ENCODE data around the gene NCOR2.
A peak's percentile ranks its signal among the peaks of the same experiment; 100 is the strongest.

NCOR2 gene

DNA sequence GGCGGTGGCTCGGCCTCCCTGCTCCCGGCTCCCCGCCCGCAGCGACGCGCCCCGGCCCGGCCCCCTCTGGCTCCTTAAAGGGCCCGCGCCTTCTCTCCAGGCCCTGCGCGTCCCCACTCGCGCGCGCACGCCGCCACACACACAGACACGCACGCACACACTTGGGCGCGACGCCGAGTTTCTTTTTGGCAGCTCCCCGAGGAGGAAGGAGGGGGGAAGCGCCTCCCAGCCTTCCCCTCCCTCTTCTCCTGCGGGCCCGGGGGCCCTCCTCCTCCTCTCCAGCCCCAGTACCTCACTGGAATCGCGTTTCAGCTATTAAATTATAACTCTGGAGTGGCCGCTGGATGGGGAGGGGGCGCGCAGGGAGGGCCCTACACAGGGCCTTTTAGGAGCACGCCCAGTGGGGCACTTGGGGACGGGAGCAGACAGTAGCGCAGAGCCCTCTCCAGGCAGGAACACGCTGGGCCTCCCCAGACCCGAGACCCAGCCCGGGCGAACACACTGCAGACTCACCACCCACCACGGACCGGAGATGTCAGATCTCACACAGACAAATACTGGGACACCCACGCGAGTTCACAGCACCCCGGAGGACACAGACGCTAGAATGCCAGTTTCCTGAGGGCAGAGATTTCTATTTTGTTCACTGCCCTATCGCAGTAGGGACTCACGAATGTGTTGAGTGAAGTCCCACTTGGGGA lies 411 bp upstream of the NCOR2 start:
- TF ChIP-seq JUND (IDR thresholded peaks at IDR 0.05; ENCODE audit: low read depth) = no peak
- peak; percentile 96 to 97 for DNase-seq (ENCODE audit: low read depth in 1 of 2, low spot score in 1 of 2)
- in situ Hi-C loops (cut with HindIII; ENCODE audit: low pct_unique_long_range_greater_than_20kb, low sequenced_read_pairs) = no loop called here

DNA sequence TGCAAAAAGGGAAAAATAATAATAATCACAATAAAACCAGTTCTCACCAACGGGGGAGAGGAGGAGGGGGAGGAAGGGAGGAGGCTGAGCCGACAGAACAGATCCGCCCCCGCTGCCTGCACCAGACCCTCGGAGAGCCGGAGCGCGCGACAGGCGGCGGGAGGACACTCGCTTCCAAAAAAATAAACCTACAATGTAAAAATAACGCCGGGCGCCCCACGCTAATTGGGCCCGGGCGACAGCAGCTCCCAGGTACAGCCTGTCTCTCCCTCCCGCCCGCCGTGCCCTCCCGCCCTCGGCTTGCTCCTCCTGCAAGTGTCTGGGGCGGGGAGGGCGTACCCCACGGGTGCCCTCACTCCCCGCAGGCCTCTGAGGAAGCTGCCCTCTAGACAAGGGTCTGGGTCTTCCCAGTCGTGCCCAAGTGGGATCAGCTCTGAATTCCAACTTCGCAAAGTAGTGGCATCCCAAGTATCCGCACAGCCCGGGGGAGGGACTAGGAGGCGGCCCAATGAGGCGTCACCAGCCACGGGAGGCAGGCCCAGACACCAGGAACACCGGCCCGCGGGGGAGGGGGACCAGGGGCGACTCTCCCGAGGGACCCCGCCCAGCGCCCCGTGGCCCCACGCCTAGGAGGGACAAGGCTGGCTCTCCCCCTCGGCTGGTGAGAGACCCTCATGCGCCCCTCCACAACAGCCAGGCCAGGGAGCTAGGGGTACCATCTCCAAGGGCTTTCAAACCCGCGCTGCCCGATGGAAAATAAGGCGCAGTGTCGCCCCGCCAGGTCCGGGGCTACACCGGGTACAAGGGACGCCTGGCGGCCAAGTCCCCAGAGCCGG lies 1.0 kb downstream of the NCOR2 start:
- DNase-seq (ENCODE audit: low read depth in 1 of 2, low spot score in 1 of 2) = peak; percentile 84 to 98
- no peak for TF ChIP-seq JUND (IDR thresholded peaks at IDR 0.05; ENCODE audit: low read depth)
- in situ Hi-C loops (cut with HindIII; ENCODE audit: low pct_unique_long_range_greater_than_20kb, low sequenced_read_pairs) = no loop called here

DNA sequence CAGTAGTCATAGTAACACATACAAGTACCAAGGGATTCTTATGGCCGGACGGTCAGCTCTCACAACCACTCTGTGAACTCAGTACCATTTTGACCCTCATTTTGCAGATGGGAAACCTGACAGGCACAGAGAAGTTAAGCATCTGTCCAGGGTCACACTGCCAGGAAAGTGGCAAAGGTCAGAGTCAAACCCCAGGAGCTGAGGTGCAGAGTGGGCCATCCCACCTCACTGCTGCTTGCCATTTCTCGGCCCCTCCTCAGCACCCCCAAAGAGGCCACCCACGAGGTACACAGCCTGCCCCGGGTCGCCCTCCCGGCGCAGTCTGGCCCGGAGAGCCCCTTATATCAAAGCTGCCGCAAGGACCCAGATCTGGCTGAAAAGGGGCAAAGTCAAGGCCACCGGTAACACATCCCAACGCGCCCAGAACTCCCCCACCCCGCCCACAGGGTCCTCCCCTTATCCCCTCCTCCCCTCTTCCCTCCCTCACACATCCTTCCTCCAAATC lies 1.7 kb downstream of the NCOR2 start:
- in situ Hi-C loops (cut with HindIII; ENCODE audit: low pct_unique_long_range_greater_than_20kb, low sequenced_read_pairs) = no loop called here
- TF ChIP-seq JUND (IDR thresholded peaks at IDR 0.05; ENCODE audit: low read depth) = no peak
- DNase-seq (ENCODE audit: low read depth in 1 of 2, low spot score in 1 of 2) = no peak

DNA sequence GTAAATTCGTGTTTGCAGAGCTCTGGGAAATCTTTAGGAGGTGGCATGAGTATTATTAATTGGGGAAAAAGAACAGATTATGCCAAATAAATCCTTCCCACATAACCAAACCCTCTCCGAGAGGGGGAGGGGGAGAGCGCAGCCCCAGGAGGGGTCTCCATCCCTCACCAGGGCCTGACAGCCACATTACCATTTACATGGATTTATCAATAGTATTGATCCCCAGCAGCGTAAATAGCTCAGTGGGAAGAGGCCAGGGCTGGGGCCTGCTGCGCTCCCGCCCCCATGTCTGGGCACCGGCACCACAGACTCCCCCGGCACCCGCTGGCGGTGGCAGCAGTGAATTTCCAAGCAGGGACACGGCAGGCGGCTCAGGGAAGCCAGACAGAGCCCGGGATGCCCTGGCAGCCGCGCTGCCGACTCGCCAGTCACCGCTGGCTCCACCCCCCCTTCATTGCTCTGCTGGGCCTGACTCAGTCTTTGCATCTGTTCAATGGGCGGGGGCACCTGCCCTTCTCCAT lies 2.4 kb downstream of the NCOR2 start:
- DNase-seq (ENCODE audit: low read depth in 1 of 2, low spot score in 1 of 2) = no peak
- in situ Hi-C loops (cut with HindIII; ENCODE audit: low pct_unique_long_range_greater_than_20kb, low sequenced_read_pairs) = no loop called here
- no peak for TF ChIP-seq JUND (IDR thresholded peaks at IDR 0.05; ENCODE audit: low read depth)

DNA sequence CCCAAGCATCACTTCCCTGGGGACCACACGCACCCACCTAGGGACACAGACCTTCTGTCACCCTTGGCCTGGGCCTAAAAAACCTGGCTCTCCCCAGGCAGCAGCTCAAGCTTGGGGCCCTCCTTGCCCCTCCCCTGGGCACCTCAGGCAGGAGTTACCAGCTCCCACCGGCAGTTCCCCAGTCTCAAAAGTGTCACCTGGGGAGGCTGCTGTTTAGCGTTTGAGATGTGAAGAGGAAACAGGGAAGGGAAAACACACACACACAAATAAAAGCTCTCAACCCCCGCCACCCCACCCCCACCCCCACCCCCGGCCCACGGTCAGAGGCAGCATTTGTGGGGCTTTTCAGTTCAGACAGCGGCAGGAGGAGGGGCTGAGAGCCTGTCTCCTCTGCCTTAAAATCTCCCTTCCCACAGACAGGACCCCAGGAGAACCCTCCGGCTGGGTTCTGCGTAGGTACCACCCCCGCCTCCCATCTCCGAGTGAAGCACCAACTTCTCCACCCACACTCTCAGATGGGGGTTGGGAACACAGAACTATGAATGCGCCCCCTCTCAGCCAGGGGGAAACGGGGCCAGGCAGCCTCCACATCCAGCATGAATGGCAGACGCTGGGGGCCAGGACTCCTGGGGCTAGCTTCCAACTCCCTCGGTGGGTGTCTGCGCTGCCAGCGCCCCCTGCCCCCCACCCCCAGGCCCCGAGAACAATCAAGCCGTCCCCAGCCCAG lies 3.0 kb downstream of the NCOR2 start:
- no peak for DNase-seq (ENCODE audit: low read depth in 1 of 2, low spot score in 1 of 2)
- TF ChIP-seq JUND (IDR thresholded peaks at IDR 0.05; ENCODE audit: low read depth) = no peak
- in situ Hi-C loops (cut with HindIII; ENCODE audit: low pct_unique_long_range_greater_than_20kb, low sequenced_read_pairs) = no loop called here

DNA sequence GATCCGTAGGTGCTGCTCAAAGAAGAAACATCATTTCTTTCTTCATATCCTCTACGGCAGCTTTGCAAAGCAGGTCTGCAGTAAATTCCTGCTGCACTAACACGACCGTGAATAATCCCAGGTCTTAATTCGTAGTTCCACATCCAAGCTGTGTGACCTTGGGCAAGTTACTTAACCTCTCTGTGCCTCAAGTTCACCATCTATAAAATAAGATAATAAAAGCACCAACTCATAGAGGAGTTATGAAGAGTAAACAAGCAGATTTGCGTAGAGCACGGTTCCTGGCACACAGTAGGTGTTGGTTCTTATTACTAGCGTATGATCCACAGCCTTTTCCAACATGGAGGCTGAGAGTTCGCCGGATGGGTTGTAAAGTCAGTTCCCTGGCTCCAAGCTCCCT lies 3.6 kb downstream of the NCOR2 start:
- in situ Hi-C loops (cut with HindIII; ENCODE audit: low pct_unique_long_range_greater_than_20kb, low sequenced_read_pairs) = no loop called here
- no peak for DNase-seq (ENCODE audit: low read depth in 1 of 2, low spot score in 1 of 2)

DNA sequence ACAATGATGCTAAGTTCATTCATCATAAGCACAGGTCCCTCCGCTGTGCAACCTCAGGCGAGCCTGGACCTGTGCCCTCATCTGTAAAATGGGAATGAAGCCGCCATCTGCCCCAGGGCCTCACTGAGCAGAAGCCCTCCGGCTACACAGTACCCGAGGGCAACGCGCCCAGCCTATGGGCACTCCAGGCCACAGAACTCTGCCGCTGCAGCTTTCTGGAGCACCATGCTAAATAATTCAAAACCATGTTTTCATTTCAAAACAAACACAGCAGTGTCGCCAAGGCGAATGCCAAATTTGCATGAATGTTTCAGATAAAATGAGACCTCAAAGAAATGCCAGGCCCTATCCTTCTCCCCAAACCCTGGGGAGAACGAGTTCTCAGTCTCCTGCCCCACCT lies 4.0 kb downstream of the NCOR2 start:
- TF ChIP-seq JUND (IDR thresholded peaks at IDR 0.05; ENCODE audit: low read depth) = no peak
- in situ Hi-C loops (cut with HindIII; ENCODE audit: low pct_unique_long_range_greater_than_20kb, low sequenced_read_pairs) = no loop called here
- no peak for DNase-seq (ENCODE audit: low read depth in 1 of 2, low spot score in 1 of 2)

More for the DNA sequence above, 3.6 kb downstream of the NCOR2 start:
- no peak for TF ChIP-seq JUND (IDR thresholded peaks at IDR 0.05; ENCODE audit: low read depth)

DNA sequence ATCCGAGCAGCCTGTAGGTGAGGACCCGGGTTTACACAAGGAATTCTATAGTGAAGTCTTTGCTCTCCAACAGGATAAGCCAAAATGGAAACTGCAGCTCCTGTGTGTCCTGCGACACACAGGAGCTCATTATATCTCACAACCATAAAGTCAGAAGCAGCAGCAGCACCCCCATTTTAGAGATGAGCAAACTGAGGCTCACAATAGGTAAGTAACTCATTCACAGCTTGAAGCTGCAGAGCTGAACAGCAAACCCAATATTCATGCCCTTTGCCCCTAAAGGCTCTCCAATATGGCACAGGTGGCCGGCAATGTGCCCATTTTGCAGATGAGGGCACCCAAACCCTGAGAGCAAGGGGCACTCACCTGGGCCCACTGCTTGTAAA lies 4.6 kb downstream of the NCOR2 start:
- in situ Hi-C loops (cut with HindIII; ENCODE audit: low pct_unique_long_range_greater_than_20kb, low sequenced_read_pairs) = no loop called here
- no peak for TF ChIP-seq JUND (IDR thresholded peaks at IDR 0.05; ENCODE audit: low read depth)
- DNase-seq (ENCODE audit: low read depth in 1 of 2, low spot score in 1 of 2) = no peak

DNA sequence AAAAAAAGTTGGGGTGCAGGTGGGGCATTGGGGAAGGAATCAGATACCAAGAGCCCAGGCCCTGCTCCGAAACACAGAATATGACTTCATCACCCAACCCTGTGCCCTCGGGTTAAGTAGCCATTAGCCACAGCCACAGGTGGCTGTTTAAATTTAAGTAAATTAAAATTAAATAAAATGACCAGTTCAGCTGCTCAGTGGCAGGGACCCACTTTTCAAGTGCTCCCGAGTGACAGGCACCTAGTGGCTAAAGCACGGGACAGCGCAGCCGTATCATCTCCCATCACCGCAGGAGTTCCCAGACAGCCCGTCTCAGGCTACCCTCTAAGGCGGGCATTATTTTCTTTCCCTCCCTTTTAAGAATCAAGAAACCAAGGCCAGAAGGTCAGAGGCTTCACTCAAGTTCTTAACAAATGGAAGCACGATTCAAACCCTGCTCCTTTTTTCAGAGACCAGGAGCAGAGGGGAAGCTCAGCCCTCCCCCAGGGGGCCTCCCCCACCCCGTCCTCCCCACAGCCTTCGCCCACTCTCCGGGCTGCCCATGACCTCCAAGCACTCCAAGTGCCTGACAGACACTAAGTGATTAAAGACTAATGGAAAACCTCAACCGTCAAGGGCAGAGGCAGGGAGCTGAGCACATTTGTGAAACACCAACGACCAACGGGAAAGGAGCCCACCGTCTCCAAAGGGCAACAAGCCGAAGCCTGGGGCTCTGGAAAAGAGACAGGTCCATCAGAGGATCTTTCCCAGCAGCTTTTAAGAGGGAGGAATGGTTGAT lies 5.2 kb downstream of the NCOR2 start:
- TF ChIP-seq JUND (IDR thresholded peaks at IDR 0.05; ENCODE audit: low read depth) = no peak
- in situ Hi-C loops (cut with HindIII; ENCODE audit: low pct_unique_long_range_greater_than_20kb, low sequenced_read_pairs) = no loop called here
- DNase-seq (ENCODE audit: low read depth in 1 of 2, low spot score in 1 of 2) = no peak

DNA sequence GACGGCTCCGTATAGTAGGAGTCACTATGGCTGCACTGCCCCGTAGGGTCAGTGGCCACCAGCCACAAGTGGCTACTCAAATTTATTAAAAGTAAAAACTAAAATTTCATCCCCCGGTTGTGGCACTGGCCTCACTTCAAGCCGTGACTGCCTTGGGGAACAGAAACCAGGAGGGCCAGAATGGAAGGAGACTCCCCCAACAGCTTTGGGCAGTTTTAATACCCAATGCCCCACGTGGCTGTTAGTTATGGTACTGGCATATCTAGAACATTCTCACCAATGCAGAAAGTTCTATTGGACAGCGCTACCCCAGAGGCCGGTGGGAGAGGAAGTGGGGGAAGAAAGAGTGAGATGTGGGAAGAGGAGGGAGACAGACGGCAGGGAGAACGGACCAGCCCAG lies 6.2 kb downstream of the NCOR2 start:
- DNase-seq (ENCODE audit: low read depth in 1 of 2, low spot score in 1 of 2) = no peak
- TF ChIP-seq JUND (IDR thresholded peaks at IDR 0.05; ENCODE audit: low read depth) = no peak
- in situ Hi-C loops (cut with HindIII; ENCODE audit: low pct_unique_long_range_greater_than_20kb, low sequenced_read_pairs) = no loop called here

DNA sequence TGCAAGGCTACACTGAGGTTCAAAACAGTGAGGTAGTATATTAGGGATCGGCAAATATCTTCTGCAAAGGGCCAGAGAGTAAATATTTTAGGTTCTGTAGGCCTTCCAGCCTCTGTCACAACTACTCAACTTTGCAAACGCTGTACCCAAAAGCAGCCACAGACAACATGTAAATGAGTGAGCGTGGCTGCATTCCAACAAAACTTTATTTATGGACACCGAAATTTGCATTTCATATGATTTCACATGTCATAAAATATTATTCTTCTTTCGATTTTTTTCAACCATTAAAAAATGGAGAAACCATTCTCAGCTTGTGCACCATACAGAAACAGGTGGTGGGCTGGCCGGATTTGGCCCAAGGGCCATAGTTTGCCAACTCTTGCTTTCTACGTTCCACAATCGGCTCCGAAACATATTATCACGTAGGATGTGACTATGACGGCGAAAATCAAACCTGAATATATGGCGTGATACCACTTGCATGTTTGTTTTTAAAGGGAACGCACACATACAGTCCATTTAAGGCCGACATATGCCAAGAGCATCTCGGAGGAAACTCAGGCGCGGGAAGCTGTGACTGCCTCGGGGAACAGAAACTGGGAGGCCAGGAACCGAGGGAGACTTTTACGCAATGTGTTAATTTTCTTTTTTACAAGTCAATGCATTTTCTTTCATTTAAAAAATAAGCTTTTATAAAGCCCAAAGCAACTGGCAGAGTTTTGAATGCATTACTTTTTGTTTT lies 7.1 kb downstream of the NCOR2 start:
- DNase-seq (ENCODE audit: low read depth in 1 of 2, low spot score in 1 of 2) = no peak
- no peak for TF ChIP-seq JUND (IDR thresholded peaks at IDR 0.05; ENCODE audit: low read depth)
- in situ Hi-C loops (cut with HindIII; ENCODE audit: low pct_unique_long_range_greater_than_20kb, low sequenced_read_pairs) = no loop called here

All from T47D (cell line).